ENCODE measurements around the gene C6orf132.

Gene C6orf132

GRCh38 chr6:42071881-42072583 lies 70.4 kb downstream of the C6orf132 start:
- DNase-seq = no peak

- DNase-seq = no peak
These were observed 73.4 kb downstream of the C6orf132 start for GRCh38 chr6:42068872-42069522.

- DNase-seq = no peak
These were observed 74.2 kb downstream of the C6orf132 start for GRCh38 chr6:42068173-42068572.

GRCh38 chr6:42066156-42066675 lies 76.2 kb downstream of the C6orf132 start:
- DNase-seq = no peak

GRCh38 chr6:42059743-42060142 lies 82.7 kb downstream of the C6orf132 start:
- DNase-seq = no peak

GRCh38 chr6:42053601-42054000 lies 88.8 kb downstream of the C6orf132 start:
- DNase-seq = no peak

- no peak for DNase-seq
These were observed 91.2 kb downstream of the C6orf132 start for GRCh38 chr6:42051268-42051653.

Measured in activated CD4-positive, CD25-positive, alpha-beta regulatory T cell treated with anti-CD3 and anti-CD28 coated beads, Interleukin-2, amount 50 U/mL, for 72 hours (primary cell).